K562 (cell line): Measurements from ENCODE around the gene HOXB6. TPM values are rescaled to one million over a fixed set of nuclear protein-coding genes. Genes with fewer than 3 reads are reported as not detected.

ENCODE experiments used
- CBX3 ChIP-seq, 2 experiments: IDR thresholded peaks; 1 replicate in 1 of 2; 2 replicates in 1 of 2; pipeline ENCODE4 v1.6.1; 2012; ENCODE audit warnings: inconsistent platforms in 2 of 2, low read length in 2 of 2, borderline replicate concordance in 1 of 2, control low read depth in 1 of 2
- CHD7 ChIP-seq: fragments of 200-600 bp; sonication (generic); IDR thresholded peaks from one replicate; pipeline ENCODE4 v1.6.1; 2012; ENCODE audit warnings: mild to moderate bottlenecking, low read depth, low read length, inconsistent platforms
- CREBBP ChIP-seq: IDR thresholded peaks from one replicate; pipeline ENCODE4 v1.6.1; 2012; ENCODE audit warnings: low read depth, mild to moderate bottlenecking, control low read depth, inconsistent platforms, low read length
- RBM15 ChIP-seq: fragments of 200-400 bp; formaldehyde crosslinking; IDR thresholded peaks from 2 replicates; pipeline ENCODE4 v1.6.1; 2018; ENCODE audit warnings: mild to moderate bottlenecking, low read length, moderate library complexity; ENCODE audit not compliant: insufficient read depth
- SNRNP70 ChIP-seq: fragments of 200-400 bp; formaldehyde crosslinking; optimal IDR thresholded peaks from 2 replicates; pipeline ENCODE3; 2017; ENCODE audit warnings: low read depth, low read length
- ZNF407 ChIP-seq: fragments of 450-650 bp; IDR thresholded peaks from 2 replicates; pipeline ENCODE4 v1.6.1; 2016; ENCODE audit warnings: low read depth
- polyA plus RNA-seq, 8 experiments: library from polyadenylated mRNA; depleted of rRNA in 4 of 8; stranded (reverse) in 5 of 8; unstranded in 3 of 8; fragments of >200 nt; fragmentation: Nextera tagmentation in 2 of 8; fragmentation: Illumina TruSeq in 1 of 8; extraction: Ambion mirVana in 2 of 8; extraction: Trizol in 1 of 8; gene quantifications; 2 replicates each; pipeline versions ENCODE4 v1.2.1 to v1.2.3, GENCODE V29; 2011 to 2014; ENCODE audit warnings: inconsistent platforms in 1 of 8, missing spikeins in 1 of 8
- total RNA-seq, 7 experiments: library from RNA; depleted of rRNA in 6 of 7; stranded (reverse); fragments of >200 nt in 6 of 7; fragmentation: Illumina TruSeq in 2 of 7; extraction: Trizol in 2 of 7; gene quantifications; 2 replicates each; pipeline versions ENCODE4 v1.2.1 to v1.2.3, GENCODE V29; 2011 to 2021; ENCODE audit warnings: low replicate concordance in 1 of 7

HOXB6 gene
- total and polyA plus RNA-seq, 9 of the 15 experiments (the other 6 are each of a cell fraction or from before 2014, with no cell fraction given), result 1.2 to 14.8 (median 4.9) TPM

GRCh38 chr17:48624544-48625494, 20.0 kb upstream of the HOXB6 start (continued):
- TF ChIP-seq SNRNP70 (no peak), ZNF407 (no peak), RBM15 (no peak), CBX3 (IDR thresholded peaks at IDR 0.05; ENCODE audit: borderline replicate concordance in 1 of 2, low read length in 2 of 2) (no peak), CHD7 (no peak), CREBBP (no peak)
